Mononuclear cell (primary cell): ENCODE data around the gene PPP1R14D. TPM values are rescaled to one million over a fixed set of nuclear protein-coding genes. Genes with fewer than 3 reads are reported as not detected.

ENCODE experiments used
- H3K27me3 ChIP-seq: 2 replicates; pipeline ENCODE4 v1.6.0; 2011; ENCODE audit warnings: low read length, control low read depth; ENCODE audit not compliant: insufficient read depth
- H3K4me1 ChIP-seq: 2 replicates; pipeline ENCODE4 v1.5.1; 2011; ENCODE audit warnings: mild to moderate bottlenecking, low read length, control low read depth; ENCODE audit not compliant: insufficient read depth
- H3K4me3 ChIP-seq: 2 replicates; pipeline ENCODE4 v1.5.1; 2011; ENCODE audit warnings: mild to moderate bottlenecking, low read length, moderate library complexity
- H3K9me3 ChIP-seq: 2 replicates; pipeline ENCODE4 v1.5.1; 2011; ENCODE audit warnings: low read depth, mild to moderate bottlenecking, control low read depth, low read length
- total RNA-seq: library from RNA; depleted of rRNA; stranded (reverse); fragments of >200 nt; gene quantifications from one replicate; pipeline ENCODE4 v1.2.3, GENCODE V29; 2012

Gene PPP1R14D
- total RNA-seq, 1 donor: not detected

DNA sequence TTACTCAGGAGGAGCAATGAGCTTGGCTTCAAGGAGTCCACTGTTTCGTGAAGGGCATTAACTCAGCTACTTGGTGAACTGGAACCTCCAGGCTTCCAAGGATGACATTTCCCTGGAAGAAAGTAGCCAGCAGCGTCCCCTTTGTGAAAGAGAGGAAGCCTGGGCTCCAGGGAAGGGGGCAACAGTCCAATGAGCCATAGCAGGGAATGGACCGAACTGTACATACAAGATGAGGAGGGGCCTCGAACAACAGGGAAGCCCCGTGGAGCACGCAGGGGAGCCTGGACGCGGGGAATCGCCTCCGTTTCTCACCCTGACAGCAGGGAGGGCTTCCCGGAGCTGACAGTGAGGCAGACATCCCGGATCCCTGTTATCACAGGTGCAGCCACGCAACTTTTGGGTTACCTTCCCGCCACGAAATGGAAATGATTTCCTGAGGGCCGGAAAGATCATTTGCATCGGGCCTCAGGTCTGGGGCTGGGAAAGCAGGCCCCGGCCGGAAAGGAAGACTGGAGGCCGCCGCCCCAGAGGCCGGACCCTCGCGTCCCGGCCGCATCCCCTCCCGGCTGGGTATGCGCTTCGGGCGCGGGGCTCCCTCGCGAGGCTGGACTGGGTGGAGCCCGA lies 14.9 kb upstream of the PPP1R14D start:
- Histone ChIP-seq H3K4me1 (peaks cover 43% of the 10 kb centered on the region), H3K4me3 (peak overlapping the region; percentile 49)

DNA sequence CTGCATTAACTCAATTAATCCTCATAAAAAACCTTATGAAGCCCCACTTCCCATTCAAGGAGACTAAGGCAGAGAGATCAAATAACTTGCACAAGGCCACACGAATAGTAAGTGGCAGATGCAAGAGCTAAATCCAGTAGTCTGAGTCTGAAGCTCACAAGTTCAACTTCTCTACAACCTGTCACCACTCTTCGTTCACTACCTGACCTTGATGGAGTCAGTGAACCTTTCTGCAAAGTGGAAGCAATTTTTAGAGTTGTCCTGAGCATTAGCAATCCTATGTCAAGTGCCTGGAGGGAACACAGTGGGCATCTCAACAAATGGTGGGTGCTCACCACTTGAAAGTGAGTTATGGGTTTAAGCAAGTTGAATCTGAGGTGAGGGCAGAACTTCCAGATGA lies 13.2 kb upstream of the PPP1R14D start:
- H3K27me3 ChIP-seq: peaks cover 10% of the 10 kb centered on the region

More for the DNA sequence above, 14.9 kb upstream of the PPP1R14D start:
- Histone ChIP-seq H3K9me3 (no peaks in the 10 kb centered on the region), H3K27me3 (peaks cover 10% of the 10 kb centered on the region)

DNA sequence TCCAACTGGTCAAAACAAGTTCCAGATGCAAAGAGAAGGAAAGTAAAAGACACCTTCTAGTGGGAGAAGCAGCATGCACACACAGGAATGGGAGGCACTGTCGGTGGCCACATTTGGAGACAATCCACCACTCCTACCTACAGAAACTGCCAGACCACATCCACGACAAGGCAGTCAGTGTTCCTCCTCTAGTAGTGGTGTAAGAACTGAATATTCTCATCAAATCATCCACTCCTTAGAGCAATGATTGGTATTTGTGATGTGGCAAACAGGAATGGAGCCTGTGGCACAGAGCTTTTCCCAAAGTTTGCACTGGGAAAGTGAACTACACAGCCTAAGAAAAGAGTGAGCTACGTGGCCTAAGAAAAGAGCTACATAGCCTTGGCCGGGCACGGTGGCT lies 10.2 kb upstream of the PPP1R14D start:
- no peak overlapping the region for H3K4me3 ChIP-seq
- H3K27me3 ChIP-seq: peaks cover 10% of the 10 kb centered on the region
- H3K9me3 ChIP-seq: no peaks in the 10 kb centered on the region
- H3K4me1 ChIP-seq: peaks cover 4% of the 10 kb centered on the region

More for the DNA sequence above, 13.2 kb upstream of the PPP1R14D start:
- no peaks in the 10 kb centered on the region for H3K9me3 ChIP-seq
- no peak overlapping the region for H3K4me3 ChIP-seq
- peaks cover 28% of the 10 kb centered on the region for H3K4me1 ChIP-seq

DNA sequence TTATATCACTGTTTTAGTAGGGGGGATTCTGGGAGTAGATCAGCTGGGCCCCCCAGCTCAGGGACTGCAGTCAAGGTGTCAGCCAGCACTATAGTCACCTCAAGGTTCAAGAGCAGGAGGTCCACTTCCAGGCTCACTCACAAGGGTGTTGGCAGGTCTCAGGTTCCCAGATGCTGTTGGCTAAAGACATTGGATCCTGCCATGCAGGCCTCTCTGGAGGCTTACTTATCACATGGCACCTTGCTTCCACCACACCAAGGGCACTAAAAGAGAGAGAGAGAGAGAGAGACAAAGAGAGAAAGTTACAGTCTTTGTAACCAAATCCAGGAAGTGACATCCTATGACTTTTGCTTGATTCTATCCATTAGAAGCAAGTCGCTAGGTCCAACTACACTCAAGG lies 7.5 kb upstream of the PPP1R14D start:
- H3K4me3 ChIP-seq: no peak overlapping the region
- no peaks in the 10 kb centered on the region for H3K9me3 ChIP-seq
- H3K27me3 ChIP-seq: no peaks in the 10 kb centered on the region
- H3K4me1 ChIP-seq: no peaks in the 10 kb centered on the region

DNA sequence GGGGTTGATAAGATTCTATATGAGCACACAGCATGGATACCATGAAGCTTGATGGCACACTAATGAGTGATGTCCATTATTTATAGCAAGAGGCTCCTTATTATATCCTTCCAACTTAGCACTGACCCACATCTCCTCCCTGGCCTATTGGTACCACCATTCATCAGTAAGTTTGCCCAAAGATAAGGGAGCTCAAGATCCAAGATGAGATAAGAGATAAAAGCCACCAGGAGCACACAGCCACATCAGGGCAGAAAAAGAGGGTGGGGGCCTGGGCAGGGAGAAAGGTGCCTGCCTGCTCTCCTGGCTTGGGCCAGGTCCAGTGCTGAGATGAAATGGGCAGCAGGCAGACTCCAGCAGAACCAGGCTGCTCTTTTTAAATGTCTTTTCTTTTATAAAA lies 4.4 kb upstream of the PPP1R14D start:
- Histone ChIP-seq H3K9me3 (no peaks in the 10 kb centered on the region), H3K27me3 (no peaks in the 10 kb centered on the region), H3K4me3 (no peak overlapping the region), H3K4me1 (no peaks in the 10 kb centered on the region)

DNA sequence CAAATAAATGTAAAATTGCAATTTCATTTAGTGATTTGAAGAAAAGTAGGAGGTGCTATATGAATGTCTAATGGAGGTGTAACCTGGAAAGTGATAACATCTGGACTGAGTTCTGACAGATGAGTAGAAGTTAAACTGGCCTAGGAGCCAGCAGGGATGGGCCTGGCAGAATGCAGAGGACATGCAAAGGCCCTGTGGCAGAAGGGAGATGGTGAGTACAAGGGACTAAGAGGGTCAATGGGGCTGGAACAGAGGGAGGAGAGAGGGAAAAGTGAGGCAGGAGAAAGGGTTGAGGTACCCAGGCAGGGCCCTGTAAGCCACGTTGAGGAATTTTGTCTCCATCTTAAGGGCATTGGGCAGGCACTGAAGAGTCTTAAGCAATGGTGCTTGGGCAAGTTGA lies 3.4 kb upstream of the PPP1R14D start:
- Histone ChIP-seq H3K4me3 (no peak overlapping the region), H3K9me3 (no peaks in the 10 kb centered on the region), H3K4me1 (no peaks in the 10 kb centered on the region), H3K27me3 (no peaks in the 10 kb centered on the region)

GRCh38 chr15:40830884-40831283 lies 2.4 kb upstream of the PPP1R14D start:
- Histone ChIP-seq H3K4me1 (no peaks in the 10 kb centered on the region), H3K9me3 (no peaks in the 10 kb centered on the region), H3K27me3 (no peaks in the 10 kb centered on the region), H3K4me3 (no peak overlapping the region)

GRCh38 chr15:40829115-40829514 lies 607 bp upstream of the PPP1R14D start:
- H3K9me3 ChIP-seq: no peaks in the 10 kb centered on the region

DNA sequence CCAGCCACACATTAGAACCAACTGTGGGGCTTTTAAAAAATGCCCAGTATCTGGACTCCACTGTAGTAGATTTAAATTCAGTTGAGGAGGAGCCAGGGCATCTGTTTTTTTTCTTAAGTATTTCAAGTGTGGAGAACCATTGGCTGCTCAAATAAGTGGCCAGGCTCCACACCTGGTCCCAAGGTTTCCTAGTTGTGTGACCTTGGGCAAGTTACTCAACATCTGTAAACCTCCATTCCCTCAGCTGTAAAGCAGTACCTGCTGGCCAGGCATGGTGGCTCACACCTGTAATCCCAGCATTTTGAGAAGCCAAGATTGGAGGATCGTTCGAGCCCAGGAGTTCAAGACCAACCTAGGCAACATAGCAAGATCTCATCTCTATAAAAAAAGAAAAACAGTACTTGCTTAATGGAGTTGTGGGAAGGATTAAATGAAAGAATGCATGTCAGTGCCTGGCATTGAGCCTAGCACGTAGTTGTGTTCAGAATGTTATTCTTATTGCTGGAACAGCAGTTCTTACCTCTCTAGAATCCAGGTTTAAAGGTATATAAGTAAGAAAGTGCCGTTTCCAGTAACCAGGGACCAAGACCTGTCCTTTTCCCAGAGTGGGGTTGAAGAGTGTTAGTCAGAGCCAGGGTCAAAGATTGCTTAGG lies 2.0 kb downstream of the PPP1R14D start:
- Histone ChIP-seq H3K4me1 (no peaks in the 10 kb centered on the region), H3K4me3 (no peak overlapping the region), H3K27me3 (no peaks in the 10 kb centered on the region), H3K9me3 (no peaks in the 10 kb centered on the region)

More at GRCh38 chr15:40829115-40829514, 607 bp upstream of the PPP1R14D start:
- Histone ChIP-seq H3K4me1 (no peaks in the 10 kb centered on the region), H3K4me3 (no peak overlapping the region), H3K27me3 (no peaks in the 10 kb centered on the region)

DNA sequence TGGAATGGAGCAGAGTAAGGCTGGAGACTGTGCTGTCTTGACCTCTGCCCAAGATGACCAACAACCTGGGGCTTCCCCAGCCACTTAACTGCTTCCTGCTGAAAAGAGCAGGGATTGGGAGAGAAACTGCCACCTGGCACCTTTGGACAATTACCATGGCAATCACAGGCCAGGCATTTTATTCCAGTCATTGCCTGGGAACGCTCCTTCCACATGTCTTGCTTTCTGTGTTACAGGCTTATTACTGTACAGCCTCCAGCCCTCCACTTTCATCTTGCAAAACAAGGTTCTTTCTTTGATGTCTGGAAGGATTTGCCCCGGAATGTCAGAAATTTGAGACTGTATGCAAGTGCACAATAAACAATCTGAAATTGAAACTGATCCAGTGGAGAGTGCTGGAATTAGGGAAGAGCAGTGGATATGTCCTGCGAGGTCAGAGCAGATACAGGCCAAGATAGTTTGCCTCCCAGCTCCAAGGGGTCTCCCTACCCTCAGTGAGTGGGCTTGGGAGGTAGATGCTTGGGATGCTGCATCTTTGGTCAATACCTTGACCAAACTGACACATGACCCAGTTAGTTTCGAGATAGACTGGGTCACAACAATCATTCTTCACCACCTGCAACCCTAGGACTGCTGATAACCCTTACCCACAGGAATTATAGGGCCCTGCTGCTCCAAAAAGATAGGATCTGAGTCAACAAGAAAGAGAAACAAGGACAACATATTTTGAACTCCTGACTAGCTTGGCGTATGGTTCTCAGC lies 2.7 kb downstream of the PPP1R14D start:
- no peaks in the 10 kb centered on the region for H3K4me1 ChIP-seq
- H3K27me3 ChIP-seq: no peaks in the 10 kb centered on the region
- H3K9me3 ChIP-seq: no peaks in the 10 kb centered on the region
- H3K4me3 ChIP-seq: no peak overlapping the region

- Histone ChIP-seq H3K9me3 (no peaks in the 10 kb centered on the region), H3K4me1 (no peaks in the 10 kb centered on the region), H3K4me3 (no peak overlapping the region), H3K27me3 (no peaks in the 10 kb centered on the region)
These were observed 4.8 kb downstream of the PPP1R14D start for GRCh38 chr15:40823572-40824343.

- no peaks in the 10 kb centered on the region for H3K9me3 ChIP-seq
- H3K4me1 ChIP-seq: no peaks in the 10 kb centered on the region
- H3K4me3 ChIP-seq: no peak overlapping the region
- no peaks in the 10 kb centered on the region for H3K27me3 ChIP-seq
These were observed 7.3 kb downstream of the PPP1R14D start for GRCh38 chr15:40821195-40821594.

- no peaks in the 10 kb centered on the region for H3K4me1 ChIP-seq
- H3K4me3 ChIP-seq: no peak overlapping the region
- H3K9me3 ChIP-seq: no peaks in the 10 kb centered on the region
- no peaks in the 10 kb centered on the region for H3K27me3 ChIP-seq
These were observed 9.5 kb downstream of the PPP1R14D start for GRCh38 chr15:40819048-40819447.

DNA sequence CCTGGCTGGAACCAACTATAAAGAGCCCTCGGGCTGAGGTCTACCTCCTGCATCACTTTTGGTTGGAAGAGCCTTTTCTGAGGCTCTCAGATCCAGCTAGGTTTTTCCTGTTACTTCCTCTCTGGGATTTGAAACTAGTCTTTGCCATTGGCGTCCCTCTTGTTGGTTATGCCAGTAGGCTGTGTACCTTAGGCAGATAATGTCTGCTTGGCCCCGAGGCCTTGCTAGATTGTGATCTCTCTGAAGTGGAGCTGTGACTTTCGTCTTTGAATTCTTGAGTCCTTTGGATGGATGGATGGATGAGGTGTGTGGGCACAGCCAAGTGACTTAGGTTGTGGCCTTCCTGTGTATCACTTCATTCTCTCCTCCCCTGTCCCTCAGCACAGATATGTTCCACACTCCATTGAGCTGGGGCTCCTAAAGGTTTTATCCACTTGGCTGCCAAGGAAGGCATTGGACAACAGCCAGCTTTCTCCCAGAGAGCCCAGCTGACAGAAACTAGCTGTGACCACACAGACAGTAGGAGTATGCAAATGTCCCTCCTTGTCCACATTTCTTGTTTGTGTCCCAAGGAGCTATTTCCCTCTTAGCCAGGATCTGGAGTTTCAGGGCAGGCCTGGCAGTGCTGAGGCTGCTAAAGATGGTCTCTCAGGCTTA lies 13.3 kb downstream of the PPP1R14D start:
- Histone ChIP-seq H3K9me3 (no peaks in the 10 kb centered on the region), H3K27me3 (no peaks in the 10 kb centered on the region), H3K4me3 (no peak overlapping the region), H3K4me1 (no peaks in the 10 kb centered on the region)
